GM13976 (cell line): ENCODE measurements around the gene HAO2.

Source experiments
- DNase-seq: peaks from one replicate; pipeline ENCODE4 v3.0.0; 2012; ENCODE audit warnings: low spot score
- in situ Hi-C: fragments of 300-500 bp; cut with MboI; formaldehyde crosslinking; loops from one replicate; pipeline ENCODE4 v1.12.0; 2022; ENCODE audit warnings: low sequenced_read_pairs, mixed read lengths, inconsistent platforms; ENCODE audit not compliant: unreplicated experiment
- TF ChIP-seq, protein P1 (sequence below): IDR thresholded peaks from 2 replicates; pipeline ENCODE4 v1.5.1; 2012; ENCODE audit warnings: borderline replicate concordance, mild to moderate bottlenecking; ENCODE audit not compliant: insufficient read depth; ENCODE audit errors: extremely low read depth, missing control alignments, control extremely low read depth

HAO2 gene

GRCh38 chr1:119396982-119397381 is 28.4 kb downstream of the HAO2 start:
- in situ Hi-C loops = no loop called here
- no peak for DNase-seq
- TF ChIP-seq, protein P1, sequence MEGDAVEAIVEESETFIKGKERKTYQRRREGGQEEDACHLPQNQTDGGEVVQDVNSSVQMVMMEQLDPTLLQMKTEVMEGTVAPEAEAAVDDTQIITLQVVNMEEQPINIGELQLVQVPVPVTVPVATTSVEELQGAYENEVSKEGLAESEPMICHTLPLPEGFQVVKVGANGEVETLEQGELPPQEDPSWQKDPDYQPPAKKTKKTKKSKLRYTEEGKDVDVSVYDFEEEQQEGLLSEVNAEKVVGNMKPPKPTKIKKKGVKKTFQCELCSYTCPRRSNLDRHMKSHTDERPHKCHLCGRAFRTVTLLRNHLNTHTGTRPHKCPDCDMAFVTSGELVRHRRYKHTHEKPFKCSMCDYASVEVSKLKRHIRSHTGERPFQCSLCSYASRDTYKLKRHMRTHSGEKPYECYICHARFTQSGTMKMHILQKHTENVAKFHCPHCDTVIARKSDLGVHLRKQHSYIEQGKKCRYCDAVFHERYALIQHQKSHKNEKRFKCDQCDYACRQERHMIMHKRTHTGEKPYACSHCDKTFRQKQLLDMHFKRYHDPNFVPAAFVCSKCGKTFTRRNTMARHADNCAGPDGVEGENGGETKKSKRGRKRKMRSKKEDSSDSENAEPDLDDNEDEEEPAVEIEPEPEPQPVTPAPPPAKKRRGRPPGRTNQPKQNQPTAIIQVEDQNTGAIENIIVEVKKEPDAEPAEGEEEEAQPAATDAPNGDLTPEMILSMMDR = no peak

- in situ Hi-C loops = no loop called here
- TF ChIP-seq, protein P1 = no peak
- DNase-seq = no peak
These were observed 29.4 kb downstream of the HAO2 start for GRCh38 chr1:119397986-119398385.

DNA sequence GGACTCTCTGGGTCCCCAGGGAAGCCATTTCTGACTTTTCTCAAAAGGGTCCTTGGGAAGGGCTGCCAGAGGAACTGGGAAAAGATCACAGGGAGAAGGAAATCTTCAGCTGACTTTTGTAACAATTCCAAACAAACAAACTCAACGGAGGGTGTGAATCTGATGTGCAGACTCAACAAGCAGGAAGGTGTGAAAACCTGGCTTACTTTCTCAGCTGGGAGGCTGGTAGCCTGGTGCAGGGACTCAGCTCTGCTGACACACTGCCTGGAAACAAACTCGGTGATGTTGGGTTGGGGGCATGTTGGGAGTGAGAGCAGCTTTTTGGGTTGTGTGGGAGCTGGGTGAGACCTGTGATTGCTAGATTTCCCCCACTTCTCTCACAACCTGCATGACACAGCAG is 36.2 kb downstream of the HAO2 start:
- DNase-seq = no peak
- TF ChIP-seq, protein P1 = no peak
- in situ Hi-C loops = no loop called here

- DNase-seq = no peak
- TF ChIP-seq, protein P1 = no peak
- in situ Hi-C loops = no loop called here
These were observed 41.1 kb downstream of the HAO2 start for GRCh38 chr1:119409731-119410130.

DNA sequence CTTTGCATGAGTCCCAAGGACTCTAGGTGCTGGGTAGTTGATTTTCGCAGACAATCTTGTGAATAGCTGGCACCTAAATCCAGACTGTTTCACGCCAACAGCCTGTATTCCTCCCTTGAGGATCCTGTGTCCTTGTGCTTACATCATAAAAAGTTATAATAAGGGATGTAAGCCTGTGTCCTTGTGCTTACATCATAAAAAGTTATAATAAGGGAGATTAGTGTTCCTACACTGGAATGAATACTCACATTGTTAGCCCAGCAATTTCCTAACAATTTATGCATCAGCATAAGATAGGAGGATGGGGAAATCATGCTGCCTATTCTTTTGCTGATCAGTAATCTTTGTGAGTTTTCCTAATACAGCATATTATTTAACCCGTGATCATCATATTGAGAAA is 42.4 kb downstream of the HAO2 start:
- in situ Hi-C loops = no loop called here
- TF ChIP-seq, protein P1 = no peak
- DNase-seq = no peak

DNA sequence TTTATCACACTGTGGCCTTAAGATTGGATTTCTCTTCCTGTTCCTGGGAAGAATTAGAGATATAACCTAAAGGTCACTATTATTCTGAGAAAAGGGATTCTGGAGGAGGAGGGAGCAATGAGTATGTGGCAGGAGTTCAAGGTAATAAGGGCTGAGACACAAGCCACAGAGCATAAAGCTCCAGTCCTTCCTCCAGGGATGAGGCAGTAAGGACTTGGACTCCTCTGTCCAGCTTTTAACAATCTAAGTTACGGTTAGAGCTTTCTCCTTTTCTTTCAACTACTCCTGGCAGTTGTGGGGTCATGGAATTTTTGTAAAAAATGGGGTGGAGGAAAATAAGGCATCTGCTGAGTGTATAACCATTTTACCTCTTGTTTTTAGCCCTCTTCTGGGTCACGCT is 46.4 kb downstream of the HAO2 start, which contains the start of gene HSD3B2:
TSS of gene HSD3B2 (plus strand) at position 201 of the 400 bp plus-strand sequence. CDS start 270 bp downstream, outside the sequence.
- no peak for DNase-seq
- in situ Hi-C loops = no loop called here
- TF ChIP-seq, protein P1 = no peak
